Hepatic stellate cell (primary cell): ENCODE data around the gene MAP3K10.
A peak's percentile ranks its signal among the peaks of the same experiment; 100 is the strongest.
"Not testable (repeated sequence)": the region's sequence is repeated elsewhere in the genome, so short reads cannot be mapped to it uniquely, and the experiment has no call there.

Experiments
- DNase-seq: peaks from one replicate; pipeline ENCODE4 v3.0.0; 2011; ENCODE audit warnings: low spot score

The MAP3K10 gene

DNA sequence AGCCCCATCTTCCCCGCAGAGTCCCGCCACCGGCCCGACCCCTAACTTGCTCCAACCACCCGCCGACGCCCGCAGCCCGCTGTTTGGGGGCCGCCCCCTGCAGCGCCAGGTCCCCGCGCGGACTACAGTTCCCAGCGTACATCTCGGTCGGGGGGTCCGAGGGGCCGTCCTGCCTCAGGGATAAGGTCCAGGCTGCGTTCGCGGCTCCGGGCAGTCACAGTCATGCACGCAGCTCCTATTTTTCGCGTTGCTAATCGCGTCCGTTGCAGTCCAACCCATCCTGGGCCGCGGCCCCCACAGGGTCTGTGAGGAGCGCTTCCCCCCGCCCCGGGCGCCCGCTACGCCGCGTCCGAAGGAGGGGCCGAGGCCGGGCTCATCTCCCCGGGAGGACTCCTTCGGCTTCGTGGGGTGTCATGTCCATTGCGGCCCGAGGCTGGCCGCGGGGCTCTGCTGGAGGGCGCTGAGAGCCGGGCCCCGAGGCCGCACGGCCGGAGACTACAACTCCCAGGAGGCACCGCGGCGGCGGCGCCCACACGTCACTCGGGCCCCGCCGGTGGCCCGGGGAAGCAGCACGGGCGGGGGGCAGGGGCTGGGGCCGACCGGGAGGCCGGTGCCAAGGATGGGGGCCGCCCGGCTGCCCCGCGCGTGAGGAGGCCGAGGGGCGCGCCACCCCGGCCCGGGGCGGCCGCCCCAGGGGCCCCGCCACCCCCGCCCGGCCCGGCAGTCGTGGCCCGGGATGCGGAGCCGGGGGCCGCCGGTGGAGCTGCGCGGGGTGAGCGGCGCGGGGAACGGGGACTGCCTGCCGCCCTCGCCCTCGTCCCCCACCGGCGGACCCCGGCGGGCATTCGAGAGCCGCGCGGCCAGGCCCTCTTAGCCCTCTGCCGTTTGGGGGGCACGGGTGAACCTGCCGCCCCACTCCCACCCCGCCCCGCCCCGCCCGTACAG is at the start of gene MAP3K10:
Gene MAP3K10, plus strand, starts transcription at position 536 of the 945 bp plus-strand sequence. CDS start 606 bp downstream, outside the sequence.
- DNase-seq = peak; percentile 85

DNA sequence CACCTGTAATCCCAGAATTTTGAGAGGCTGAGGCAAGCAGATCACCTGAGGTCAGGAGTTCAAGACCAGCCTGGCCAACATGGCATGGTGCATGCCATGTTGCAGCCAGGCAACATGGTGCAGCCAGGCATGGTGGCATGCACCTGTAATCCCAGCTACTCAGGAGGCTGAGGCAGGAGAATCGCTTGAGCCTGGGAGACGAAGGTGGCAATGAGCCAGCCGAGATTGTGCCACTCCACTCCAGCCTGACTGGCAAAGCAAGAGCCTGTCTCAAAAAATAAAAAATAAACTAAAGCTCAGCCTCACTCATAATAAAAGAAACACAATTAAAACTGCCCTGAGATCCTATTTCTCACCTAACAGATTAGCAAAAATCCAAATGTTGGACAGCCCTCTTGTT is 49.7 kb upstream of the MAP3K10 start:
- DNase-seq = no peak

GRCh38 chr19:40143612-40144011 is 47.6 kb upstream of the MAP3K10 start:
- no peak for DNase-seq

DNA sequence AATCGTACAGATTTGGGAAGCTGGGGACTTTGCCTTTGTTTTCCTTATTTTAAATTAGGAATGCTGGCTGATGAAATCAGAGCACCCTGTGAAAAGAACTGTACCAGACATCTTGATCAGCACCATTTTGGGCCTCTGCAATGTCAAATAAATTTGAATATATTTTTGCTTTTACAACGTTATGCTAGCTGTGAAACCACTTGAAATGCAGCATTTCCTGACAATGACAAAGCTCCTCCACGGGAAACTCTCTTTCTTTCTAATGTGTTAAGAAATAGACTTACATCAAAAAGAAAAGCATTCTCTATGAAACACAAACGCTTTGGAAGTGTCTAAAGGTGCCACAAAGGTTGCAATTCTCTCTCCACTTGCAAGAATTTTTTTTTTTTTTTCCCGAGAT is 47.1 kb upstream of the MAP3K10 start:
- no peak for DNase-seq

DNA sequence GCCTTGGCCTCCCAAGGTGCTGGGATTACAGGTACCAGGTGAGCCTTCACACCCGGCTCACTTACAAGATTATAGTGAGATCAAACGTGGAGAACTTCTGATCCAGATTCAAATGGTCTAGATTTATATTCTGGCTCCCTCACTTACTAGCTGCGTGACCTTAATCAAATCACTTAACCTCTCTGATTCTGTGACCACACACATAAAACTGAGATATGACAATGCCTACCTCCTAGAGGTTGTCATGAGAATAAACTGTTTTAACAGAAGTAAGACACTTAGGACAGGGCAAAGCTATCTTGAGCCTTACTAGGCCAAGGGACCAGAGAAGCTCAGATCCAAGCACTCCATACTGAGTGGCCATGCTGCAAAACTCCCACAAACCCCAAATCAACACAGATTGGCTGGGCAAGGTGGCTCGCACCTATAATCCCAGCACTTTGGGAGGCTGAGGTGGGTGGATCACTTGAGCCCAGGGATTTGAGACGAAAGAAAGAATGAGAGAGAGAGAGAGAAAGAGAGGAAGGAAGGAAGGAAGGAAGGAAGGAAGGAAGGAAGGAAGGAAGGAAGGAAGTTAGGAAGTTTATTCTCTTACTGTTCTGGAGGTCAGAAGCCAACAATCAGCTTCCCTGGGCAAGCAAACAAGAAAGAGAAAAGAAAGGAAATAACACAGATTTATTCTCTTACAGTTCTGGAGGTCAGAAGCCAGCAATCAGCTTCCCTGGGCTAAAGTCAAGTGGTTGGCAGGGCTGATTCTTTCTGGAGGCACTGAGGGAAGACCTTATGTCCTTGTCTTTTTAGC is 46.1 kb upstream of the MAP3K10 start:
- DNase-seq = no peak

- DNase-seq = not testable (repeated sequence)
Observed at GRCh38 chr19:40145749-40146029, 45.5 kb upstream of the MAP3K10 start.

DNA sequence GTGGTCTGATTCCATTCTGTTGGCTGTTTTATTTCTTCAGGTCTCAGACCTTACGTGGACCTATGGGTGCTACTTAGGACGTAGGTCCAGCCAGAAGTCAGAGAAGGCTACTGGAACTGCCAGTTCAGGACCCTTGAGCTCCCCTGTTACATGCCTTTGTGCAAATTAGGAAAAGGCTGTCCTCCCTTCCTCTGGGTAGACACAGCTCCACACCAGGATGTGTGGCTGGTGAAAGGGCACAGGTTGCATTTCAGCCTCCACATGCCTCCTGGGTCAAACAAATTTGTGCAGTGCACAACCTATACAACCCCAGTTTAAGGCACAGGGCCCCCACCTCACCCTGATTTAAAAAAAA is 43.9 kb upstream of the MAP3K10 start:
- DNase-seq = no peak

DNA sequence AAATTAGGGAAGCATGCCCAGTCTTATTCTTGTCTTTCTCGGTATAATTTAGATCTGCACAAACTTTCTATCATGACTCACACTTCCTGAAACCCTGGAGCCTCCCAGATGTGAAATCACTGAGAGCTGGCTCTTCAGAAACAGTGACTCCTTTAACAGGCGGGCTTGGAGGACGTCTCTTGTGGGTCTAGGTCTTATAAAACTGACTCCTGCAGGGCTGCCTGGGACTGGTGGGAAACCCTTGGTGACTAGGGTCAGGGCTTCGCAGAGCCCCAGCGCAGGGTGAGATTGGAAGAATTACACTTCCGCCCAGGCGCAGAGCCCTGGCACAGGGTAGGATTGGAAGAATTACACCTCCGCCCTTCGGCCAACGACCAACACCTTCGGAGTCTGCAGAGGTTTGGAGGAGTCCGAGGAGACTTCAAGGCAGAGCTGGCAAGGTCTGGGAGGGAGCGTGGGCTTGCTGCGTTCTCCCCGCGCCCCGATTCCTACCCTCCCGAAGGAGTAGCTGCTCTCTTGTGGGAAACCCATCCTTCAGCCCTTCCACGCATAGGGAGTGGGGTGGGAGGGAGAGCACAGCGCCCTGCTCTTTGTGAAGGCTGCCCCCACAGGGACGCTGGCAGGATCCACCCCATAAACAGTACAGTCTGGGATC is 43.4 kb upstream of the MAP3K10 start:
- DNase-seq = peak; percentile 55

DNA sequence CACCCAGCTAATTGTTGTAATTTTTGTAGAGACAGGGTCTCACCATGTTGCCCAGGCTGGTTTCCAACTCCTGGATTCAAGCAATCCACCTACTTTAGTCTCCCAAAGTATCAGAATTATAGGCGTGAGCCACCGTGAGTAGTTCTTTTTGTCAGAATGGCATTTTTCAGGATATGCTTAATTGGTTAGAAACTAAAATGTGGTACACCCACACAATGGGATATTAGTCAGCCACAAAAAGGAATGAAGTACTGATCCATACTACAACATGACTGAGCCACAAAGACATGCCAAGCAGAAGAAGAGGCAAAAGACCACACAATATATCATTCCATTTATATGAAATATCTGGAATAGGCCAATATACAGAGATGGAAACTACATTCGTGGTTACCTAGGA is 41.7 kb upstream of the MAP3K10 start:
- no peak for DNase-seq

- DNase-seq = no peak
Observed at GRCh38 chr19:40150170-40150569, 41.1 kb upstream of the MAP3K10 start.

GRCh38 chr19:40154121-40154680 is 37.0 kb upstream of the MAP3K10 start:
- no peak for DNase-seq

- DNase-seq = no peak
Observed at GRCh38 chr19:40155749-40156265, 35.4 kb upstream of the MAP3K10 start.

DNA sequence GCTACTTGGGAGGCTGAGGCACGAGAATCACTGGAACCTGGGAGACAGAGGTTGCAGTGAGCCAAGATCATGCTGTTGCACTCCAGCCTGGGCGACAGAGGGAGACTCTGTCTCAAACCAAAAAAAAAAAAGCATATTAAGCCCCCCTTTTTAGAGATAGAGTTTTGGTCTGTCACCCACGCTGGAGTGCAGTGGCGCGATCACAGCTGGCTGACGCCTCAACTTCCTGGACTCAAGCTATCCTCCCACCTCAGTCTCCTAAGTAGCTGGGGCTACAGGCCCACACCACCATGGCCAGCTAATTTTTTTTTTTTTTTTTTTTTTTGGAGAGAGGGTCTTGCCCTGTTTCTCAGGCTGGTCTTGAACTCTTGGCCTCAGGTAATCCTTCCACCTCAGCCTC is 34.2 kb upstream of the MAP3K10 start:
- DNase-seq = no peak

DNA sequence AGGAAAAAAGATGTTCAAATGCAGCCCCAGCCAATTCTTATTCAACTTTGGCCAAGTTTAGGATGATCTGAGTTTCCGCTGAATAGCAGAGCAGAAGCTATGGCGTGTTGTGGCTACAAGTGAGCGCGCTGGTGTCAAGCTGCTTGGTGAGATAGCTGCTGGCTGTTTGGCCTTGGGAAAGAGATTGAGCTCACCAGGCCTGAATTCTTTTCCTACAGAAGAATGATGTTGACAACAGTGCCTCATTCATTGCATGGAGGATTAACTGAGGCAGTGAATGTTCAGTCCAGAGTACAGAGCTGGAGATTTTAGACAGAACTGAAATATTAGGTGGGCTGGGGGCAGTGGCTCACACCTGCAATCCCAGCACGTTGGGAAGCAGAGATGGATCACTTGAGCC is 31.5 kb upstream of the MAP3K10 start:
- DNase-seq = no peak

- DNase-seq = no peak
Observed at GRCh38 chr19:40162104-40162503, 29.1 kb upstream of the MAP3K10 start.

- no peak for DNase-seq
Observed at GRCh38 chr19:40163541-40164129, 27.6 kb upstream of the MAP3K10 start.

DNA sequence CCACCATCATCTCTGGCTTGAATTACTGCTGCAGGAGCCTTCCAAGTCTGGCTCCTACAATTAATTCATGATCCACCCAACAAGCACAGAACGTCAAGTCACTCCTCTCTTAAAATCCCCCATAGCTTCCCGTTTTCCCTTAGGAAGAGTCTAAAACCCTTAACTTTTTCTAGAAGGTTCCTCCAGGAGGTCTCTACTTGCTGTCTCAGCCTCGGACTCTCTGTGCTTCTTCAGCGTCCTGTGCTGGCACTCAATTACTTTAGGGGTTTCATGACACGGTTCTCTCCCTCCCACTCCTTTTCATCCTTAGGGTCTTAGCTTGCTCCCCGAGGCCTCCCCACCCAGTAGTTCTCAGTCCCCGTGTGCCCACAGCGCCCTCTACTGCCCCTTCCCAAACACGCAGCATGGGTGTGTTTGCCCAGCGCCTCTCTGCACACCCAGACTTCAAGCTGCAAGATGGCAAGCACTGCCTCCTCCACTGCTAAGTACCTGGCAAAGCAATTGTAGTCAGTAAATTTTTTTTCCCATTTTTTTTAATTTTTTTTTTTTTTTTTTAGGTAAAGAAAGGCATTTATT is 25.8 kb upstream of the MAP3K10 start:
- peak; percentile 45 for DNase-seq

GRCh38 chr19:40169482-40170302 is 21.5 kb upstream of the MAP3K10 start:
- not testable (repeated sequence) for DNase-seq

GRCh38 chr19:40170303-40170989 is 20.8 kb upstream of the MAP3K10 start:
- not testable (repeated sequence) for DNase-seq

DNA sequence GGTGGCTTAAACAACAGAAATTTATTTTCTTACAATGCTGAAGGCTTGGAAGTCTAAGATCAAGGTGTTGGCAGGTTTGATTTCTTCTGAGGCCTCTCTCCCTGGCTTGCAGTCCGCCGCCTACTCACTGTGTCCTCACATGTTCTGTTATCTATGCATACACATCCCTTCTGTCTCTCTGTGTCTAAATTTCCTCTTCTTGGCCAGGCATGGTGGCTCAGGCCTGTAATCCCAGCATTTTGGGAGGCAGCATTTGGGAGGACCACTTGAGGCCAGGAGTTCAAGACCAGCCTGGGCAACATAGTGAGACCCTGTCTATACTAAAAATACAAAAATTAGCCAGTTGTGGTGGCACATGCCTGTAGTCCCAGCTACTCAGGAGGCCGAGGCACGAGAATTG is 19.9 kb upstream of the MAP3K10 start:
- not testable (repeated sequence) for DNase-seq
